HEK293 (cell line): ENCODE results near the gene TNFSF13B.

ENCODE experiments used
- BCL11A ChIP-seq: fragments of 450-650 bp; formaldehyde crosslinking; IDR thresholded peaks from 2 replicates; pipeline ENCODE4 v1.5.1; 2016; ENCODE audit warnings: low read depth, missing biosample characterization, missing genetic modification characterization
- ZFP3 ChIP-seq: fragments of 450-650 bp; formaldehyde crosslinking; IDR thresholded peaks from 2 replicates; pipeline ENCODE4 v1.5.1; 2016; ENCODE audit warnings: low read depth, missing biosample characterization, missing genetic modification characterization
- TF ChIP-seq, protein P1 (sequence below): fragments of 450-650 bp; formaldehyde crosslinking; IDR thresholded peaks from 2 replicates; pipeline ENCODE4 v1.5.1; 2016; ENCODE audit warnings: missing biosample characterization, missing genetic modification characterization, borderline replicate concordance
- TF ChIP-seq, protein P2 (sequence below): fragments of 450-650 bp; formaldehyde crosslinking; IDR thresholded peaks from 2 replicates; pipeline ENCODE4 v1.5.1; 2016; ENCODE audit warnings: missing biosample characterization, missing genetic modification characterization
- TF ChIP-seq, protein P3 (sequence below): IDR thresholded peaks from 2 replicates; pipeline ENCODE4 v1.6.1; 2011; ENCODE audit warnings: mild to moderate bottlenecking, low read depth, low read length, borderline replicate concordance

DNA sequence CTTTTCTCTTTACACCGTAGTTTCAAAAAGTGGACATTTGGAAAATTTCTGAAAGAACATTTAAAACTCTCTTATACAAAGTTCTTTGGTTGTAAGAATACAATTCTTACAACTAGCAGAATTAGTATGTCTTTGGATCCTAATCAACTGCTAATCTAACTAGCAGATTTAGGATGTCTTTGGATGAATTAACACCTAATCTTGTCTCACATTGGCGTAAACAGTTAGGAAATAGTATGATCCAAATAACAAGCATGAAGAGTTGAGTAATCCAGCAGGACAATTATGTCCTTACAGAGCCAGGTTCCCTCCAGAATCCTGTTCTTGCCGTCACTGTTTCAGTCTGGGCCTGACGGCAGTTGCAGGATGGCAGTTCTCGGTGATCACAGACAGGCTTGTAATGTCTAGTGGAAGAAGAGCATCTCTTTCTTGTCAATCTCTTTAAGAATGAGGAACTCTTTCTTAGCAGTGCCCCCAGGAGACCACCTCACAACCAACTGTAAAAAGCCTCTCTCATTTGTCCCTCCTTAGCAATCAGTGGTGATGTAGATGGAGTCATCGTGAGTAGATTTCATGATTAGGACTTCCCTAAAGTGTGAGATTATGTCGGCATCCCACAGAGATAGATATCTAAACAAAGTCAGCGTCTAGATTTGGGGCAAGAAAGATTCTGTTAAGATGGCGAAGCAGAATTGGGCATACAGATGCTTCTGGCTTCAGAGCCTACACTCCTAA, 5.7 kb upstream of the TNFSF13B start:
- TF ChIP-seq, protein P1, sequence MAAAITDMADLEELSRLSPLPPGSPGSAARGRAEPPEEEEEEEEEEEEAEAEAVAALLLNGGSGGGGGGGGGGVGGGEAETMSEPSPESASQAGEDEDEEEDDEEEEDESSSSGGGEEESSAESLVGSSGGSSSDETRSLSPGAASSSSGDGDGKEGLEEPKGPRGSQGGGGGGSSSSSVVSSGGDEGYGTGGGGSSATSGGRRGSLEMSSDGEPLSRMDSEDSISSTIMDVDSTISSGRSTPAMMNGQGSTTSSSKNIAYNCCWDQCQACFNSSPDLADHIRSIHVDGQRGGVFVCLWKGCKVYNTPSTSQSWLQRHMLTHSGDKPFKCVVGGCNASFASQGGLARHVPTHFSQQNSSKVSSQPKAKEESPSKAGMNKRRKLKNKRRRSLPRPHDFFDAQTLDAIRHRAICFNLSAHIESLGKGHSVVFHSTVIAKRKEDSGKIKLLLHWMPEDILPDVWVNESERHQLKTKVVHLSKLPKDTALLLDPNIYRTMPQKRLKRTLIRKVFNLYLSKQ, result no peak
- TF ChIP-seq, protein P2, sequence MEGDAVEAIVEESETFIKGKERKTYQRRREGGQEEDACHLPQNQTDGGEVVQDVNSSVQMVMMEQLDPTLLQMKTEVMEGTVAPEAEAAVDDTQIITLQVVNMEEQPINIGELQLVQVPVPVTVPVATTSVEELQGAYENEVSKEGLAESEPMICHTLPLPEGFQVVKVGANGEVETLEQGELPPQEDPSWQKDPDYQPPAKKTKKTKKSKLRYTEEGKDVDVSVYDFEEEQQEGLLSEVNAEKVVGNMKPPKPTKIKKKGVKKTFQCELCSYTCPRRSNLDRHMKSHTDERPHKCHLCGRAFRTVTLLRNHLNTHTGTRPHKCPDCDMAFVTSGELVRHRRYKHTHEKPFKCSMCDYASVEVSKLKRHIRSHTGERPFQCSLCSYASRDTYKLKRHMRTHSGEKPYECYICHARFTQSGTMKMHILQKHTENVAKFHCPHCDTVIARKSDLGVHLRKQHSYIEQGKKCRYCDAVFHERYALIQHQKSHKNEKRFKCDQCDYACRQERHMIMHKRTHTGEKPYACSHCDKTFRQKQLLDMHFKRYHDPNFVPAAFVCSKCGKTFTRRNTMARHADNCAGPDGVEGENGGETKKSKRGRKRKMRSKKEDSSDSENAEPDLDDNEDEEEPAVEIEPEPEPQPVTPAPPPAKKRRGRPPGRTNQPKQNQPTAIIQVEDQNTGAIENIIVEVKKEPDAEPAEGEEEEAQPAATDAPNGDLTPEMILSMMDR (tag by site-specific recombination), result no peak
- TF ChIP-seq ZFP3 (tag by site-specific recombination) (no peak), BCL11A (tag by site-specific recombination) (no peak)
- TF ChIP-seq, protein P3, sequence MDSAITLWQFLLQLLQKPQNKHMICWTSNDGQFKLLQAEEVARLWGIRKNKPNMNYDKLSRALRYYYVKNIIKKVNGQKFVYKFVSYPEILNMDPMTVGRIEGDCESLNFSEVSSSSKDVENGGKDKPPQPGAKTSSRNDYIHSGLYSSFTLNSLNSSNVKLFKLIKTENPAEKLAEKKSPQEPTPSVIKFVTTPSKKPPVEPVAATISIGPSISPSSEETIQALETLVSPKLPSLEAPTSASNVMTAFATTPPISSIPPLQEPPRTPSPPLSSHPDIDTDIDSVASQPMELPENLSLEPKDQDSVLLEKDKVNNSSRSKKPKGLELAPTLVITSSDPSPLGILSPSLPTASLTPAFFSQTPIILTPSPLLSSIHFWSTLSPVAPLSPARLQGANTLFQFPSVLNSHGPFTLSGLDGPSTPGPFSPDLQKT, result no peak
